WTC11 (cell line): ENCODE data around the gene PIANP.
"Not testable (repeated sequence)": the region's sequence is repeated elsewhere in the genome, so short reads cannot be mapped to it uniquely, and the experiment has no call there.

Experiments
- ATF2 ChIP-seq: sonication (generic); formaldehyde crosslinking; IDR thresholded peaks from 2 replicates; pipeline ENCODE4 v1.8.1; 2022; ENCODE audit warnings: low read depth, missing genetic modification reagents, borderline replicate concordance
- ATF3 ChIP-seq: sonication (generic); formaldehyde crosslinking; conservative IDR thresholded peaks from 2 replicates; pipeline ENCODE4 v1.8.1; 2022; ENCODE audit warnings: mild to moderate bottlenecking, missing genetic modification reagents
- FOXP1 ChIP-seq: sonication (generic); formaldehyde crosslinking; IDR thresholded peaks from 2 replicates; pipeline ENCODE4 v1.8.0; 2022; ENCODE audit warnings: missing genetic modification reagents, mild to moderate bottlenecking, moderate library complexity, borderline replicate concordance
- SOX15 ChIP-seq: fragments of 250-450 bp; sonication (Bioruptor Pico); IDR thresholded peaks from 2 replicates; pipeline ENCODE4 v1.9.0; 2021; ENCODE audit warnings: mild to moderate bottlenecking
- ZBTB21 ChIP-seq: sonication (generic); formaldehyde crosslinking; IDR thresholded peaks from 2 replicates; pipeline ENCODE4 v1.8.1; 2023; ENCODE audit warnings: mild to moderate bottlenecking, missing genetic modification reagents, borderline replicate concordance
- TF ChIP-seq, protein P1 (sequence below): fragments of 200-600 bp; IDR thresholded peaks from 2 replicates; pipeline ENCODE4 v1.8.0; 2022; ENCODE audit warnings: antibody characterized with exemption
- TF ChIP-seq, protein P2 (sequence below): sonication (generic); formaldehyde crosslinking; IDR thresholded peaks from 2 replicates; pipeline ENCODE4 v1.8.0; 2022; ENCODE audit warnings: mild to moderate bottlenecking, missing genetic modification reagents

DNA sequence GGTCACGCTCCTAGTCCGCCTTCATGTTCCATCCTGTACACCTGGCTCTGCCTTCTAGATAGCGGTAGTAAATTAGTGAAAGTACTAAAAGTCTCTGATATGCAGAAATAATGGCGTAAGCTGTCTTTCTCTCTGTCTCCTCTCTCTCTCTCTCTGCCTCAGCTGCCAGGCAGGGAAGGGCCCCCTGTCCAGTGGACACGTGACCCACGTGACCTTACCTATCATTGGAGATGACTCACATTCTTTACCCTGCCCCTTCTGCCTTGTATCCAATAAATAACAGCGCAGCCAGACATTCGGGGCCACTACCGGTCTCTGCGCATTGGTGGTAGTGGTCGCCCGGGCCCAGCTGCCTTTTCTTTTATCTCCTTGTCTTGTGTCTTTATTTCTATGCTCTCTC lies 41.5 kb upstream of the PIANP start:
- TF ChIP-seq, protein P1, sequence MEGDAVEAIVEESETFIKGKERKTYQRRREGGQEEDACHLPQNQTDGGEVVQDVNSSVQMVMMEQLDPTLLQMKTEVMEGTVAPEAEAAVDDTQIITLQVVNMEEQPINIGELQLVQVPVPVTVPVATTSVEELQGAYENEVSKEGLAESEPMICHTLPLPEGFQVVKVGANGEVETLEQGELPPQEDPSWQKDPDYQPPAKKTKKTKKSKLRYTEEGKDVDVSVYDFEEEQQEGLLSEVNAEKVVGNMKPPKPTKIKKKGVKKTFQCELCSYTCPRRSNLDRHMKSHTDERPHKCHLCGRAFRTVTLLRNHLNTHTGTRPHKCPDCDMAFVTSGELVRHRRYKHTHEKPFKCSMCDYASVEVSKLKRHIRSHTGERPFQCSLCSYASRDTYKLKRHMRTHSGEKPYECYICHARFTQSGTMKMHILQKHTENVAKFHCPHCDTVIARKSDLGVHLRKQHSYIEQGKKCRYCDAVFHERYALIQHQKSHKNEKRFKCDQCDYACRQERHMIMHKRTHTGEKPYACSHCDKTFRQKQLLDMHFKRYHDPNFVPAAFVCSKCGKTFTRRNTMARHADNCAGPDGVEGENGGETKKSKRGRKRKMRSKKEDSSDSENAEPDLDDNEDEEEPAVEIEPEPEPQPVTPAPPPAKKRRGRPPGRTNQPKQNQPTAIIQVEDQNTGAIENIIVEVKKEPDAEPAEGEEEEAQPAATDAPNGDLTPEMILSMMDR: not testable (repeated sequence)
- not testable (repeated sequence) for TF ChIP-seq SOX15 (CRISPR knock-in tag); FOXP1; ATF3 (CRISPR knock-in tag); ZBTB21 (CRISPR knock-in tag); ATF2
- TF ChIP-seq, protein P2, sequence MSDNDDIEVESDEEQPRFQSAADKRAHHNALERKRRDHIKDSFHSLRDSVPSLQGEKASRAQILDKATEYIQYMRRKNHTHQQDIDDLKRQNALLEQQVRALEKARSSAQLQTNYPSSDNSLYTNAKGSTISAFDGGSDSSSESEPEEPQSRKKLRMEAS (CRISPR knock-in tag): not testable (repeated sequence)
